ENCODE data around the gene PTGIR. TPM values are rescaled to one million over a fixed set of nuclear protein-coding genes. Genes with fewer than 3 reads are reported as not detected.
A peak's percentile ranks its signal among the peaks of the same experiment; 100 is the strongest.
"Not testable (repeated sequence)": the region's sequence is repeated elsewhere in the genome, so short reads cannot be mapped to it uniquely, and the experiment has no call there.

Gene PTGIR
- total RNA-seq, 1 donor from 2014 or later = 0.20 TPM

DNA sequence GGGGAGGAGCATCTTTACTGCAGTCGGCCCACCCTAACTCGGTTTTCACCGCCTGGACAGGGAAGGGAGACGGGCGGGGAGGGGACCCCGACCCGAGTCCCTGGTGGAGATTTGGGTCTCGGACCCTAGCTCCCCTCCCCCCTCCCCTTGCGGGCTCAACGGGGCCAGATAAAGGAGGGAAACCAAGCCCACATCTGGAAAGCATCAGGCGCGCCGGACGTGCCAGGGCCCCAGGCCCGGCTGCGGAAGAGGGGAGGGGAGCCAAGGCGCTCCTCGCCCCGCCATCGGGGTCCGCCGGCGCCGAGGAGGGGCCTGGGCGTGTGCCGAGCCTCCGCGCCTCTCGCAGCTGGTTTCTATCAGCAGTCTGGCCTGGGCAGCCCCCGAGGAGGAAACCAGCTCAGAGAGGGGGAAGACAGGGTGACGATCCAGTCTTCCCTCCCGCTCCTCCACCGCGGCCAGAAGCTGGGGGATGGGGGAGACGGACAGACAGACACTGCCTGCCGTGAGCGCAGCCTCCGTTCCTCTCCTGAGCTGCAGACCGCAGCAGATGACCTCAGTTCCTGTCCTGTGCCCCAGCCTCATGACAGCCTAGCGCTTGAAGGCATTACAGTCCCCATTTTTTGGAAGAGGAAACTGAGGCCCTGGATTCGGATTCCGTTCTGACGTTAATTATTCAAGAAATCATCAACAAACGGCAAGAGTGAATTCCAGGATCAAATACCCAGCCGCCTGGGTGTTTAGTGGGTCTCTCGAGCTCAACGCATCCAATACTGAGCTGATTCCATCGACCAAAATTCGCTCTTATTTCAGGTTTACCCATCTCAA lies 14.7 kb upstream of the PTGIR start:
- DNase-seq (ENCODE audit: low read depth in 2 of 2) = peak in 1 of 2 donors; percentile 55

DNA sequence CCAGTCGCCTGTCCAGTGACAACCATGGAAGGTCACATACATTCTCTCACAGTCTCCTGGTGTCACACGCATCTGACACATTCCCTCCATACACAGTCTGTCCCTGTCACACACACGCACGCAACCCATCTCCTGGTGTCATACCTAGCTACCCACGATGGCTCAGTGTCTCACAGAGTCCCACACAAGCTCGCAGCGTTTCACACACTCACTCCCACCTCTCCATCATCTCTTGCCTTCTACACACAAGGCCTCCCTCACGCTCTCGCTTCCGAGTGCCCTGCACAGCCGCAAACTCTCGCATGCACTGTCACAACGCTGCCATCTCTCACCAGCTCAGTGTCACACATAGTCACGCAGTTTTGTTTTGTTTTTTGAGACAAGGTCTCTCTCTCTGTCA lies 12.3 kb upstream of the PTGIR start:
- no peak for DNase-seq (ENCODE audit: low read depth in 2 of 2)

DNA sequence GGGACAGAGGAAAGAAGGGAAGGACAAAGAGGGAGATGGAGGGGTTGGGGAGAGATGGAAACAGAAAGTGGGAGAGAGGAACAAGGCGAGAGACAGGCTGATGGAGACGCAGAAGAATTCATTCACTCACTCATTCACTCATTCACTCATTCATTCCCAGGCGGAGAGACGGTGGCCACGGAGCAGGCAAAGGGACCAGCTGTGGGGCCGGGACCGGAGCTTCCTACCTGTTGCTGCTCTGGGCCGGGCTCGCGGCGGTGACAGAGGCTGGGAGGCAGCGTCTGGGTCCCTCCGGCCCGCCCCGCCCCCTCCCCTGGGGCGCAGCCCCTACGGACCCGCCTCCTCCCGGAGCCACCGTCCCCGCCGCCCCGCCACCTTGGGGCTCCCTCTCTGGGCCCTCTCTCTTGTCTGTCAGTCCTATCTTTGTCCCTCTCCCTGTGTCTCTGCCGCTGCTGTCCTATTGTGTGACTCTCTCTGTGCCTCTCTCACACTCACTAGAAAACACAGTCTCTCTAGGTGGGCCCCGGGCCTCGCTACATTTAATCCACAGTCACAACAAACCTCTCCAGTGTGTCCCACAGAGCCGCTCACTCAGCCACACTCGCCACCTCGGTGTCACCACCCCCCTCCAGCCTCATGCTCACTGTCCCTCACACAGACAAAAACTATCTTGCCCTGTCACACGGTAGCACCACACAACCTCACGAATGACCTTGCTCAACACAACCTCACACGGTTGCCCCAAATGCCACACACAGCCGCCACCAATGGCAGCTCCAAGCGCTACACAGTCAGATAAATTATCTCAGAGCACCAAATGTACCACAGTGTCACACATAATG lies 11.3 kb upstream of the PTGIR start, which contains the start of gene GNG8:
TSS of gene GNG8 (minus strand) at position 283 of the 842 bp plus-strand sequence. CDS start 1,520 bp downstream, outside the sequence.
- no peak for DNase-seq (ENCODE audit: low read depth in 2 of 2)

DNA sequence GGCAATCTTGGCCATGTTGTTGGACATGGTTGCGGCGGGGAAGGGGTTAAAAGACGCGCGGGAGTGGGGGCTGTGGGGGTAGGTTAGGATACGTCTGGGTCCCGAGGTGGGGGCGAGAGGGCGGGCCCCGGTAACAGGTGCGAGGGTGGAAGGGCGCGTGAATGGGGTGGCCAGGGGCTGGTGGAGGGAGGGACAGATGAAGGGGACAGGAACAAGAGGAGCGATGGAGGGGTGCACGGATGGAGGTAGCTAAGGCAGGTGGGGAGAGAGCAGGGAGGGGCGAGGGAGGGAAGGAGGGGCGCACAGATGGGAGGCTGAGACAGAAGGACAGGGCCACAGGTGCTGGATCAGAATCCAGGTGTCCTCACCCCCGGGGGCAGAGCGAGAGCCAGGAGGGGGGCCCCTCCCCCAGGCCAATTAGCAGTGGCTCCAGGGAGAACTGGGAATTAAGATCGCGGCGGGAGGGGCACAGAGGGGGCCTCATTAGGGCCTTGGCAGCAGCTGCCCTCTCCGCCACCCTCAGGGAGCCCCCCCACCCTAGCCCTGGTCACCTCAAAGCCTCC lies 9.8 kb upstream of the PTGIR start:
- DNase-seq (ENCODE audit: low read depth in 2 of 2) = no peak

GRCh38 chr19:46634045-46634655 lies 9.3 kb upstream of the PTGIR start:
- peak; percentile 60 to 94 for DNase-seq (ENCODE audit: low read depth in 2 of 2)

DNA sequence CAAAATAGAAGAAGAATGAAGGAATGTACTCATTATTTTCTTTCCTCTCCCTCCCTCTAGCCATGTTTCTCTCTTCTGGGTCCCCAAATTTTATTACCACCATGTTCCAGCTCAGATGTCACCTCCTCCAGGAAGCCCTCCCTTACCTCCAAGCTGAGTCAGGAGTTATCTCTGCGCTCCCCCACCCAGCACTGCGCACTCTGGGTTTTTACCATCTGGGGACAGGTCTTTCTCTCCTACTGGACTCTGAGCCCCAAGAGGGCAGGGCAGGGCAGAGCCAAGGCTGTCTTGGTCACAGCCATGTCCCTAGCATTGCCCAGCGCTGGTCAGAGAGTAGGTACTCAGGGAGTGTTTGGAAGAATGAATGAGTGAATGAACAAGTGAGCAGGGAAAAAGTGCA lies 8.2 kb upstream of the PTGIR start:
- no peak for DNase-seq (ENCODE audit: low read depth in 2 of 2)

GRCh38 chr19:46631481-46631880 lies 6.6 kb upstream of the PTGIR start:
- no peak for DNase-seq (ENCODE audit: low read depth in 2 of 2)

- DNase-seq (ENCODE audit: low read depth in 2 of 2) = no peak
Measured at GRCh38 chr19:46630586-46631205, 5.8 kb upstream of the PTGIR start.

GRCh38 chr19:46629546-46630025 lies 4.7 kb upstream of the PTGIR start:
- DNase-seq (ENCODE audit: low read depth in 2 of 2) = peak in 1 of 2 donors; percentile 53

GRCh38 chr19:46628970-46629369 lies 4.1 kb upstream of the PTGIR start:
- DNase-seq (ENCODE audit: low read depth in 2 of 2) = not testable (repeated sequence)

DNA sequence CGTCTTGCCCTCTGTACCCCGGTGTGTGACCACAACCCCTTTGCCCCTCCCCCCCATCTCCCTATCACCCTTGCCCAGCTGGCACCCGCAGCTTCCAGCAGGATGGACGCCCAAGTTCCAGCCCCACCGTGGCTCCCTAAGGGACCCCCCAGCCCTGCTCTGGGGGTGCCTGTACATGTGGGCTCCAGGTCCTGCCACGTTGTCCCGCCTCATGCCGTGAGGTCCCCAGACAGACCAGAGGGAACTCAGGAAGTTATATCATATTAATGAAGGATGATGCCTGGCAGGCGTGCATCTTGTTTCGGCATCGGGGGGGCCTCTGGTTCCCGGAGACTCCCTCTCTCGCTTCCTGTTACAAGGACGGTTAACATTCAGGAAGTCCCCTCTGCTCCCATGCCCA lies 1.6 kb upstream of the PTGIR start:
- DNase-seq (ENCODE audit: low read depth in 2 of 2) = peak in 1 of 2 donors; percentile 21

DNA sequence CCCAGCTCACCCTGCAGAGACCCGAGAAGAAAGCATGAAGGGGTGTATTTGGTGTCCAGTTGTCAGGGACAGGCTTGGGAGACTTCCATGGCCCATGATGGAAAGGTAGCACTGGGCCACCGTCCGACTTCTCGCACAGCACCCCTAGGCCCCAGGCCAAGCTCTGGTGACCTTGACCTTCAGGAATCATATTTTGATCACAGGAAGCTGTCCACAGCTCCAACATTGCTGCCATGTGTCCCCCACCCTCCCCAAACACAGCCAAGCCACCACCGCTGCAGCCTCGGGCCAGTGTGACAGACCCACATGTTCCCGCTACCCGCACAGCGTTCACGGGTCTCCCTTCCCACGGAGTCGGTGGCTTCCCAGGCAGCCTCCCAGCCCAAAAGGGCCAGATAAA lies 842 bp upstream of the PTGIR start:
- DNase-seq (ENCODE audit: low read depth in 2 of 2) = no peak

DNA sequence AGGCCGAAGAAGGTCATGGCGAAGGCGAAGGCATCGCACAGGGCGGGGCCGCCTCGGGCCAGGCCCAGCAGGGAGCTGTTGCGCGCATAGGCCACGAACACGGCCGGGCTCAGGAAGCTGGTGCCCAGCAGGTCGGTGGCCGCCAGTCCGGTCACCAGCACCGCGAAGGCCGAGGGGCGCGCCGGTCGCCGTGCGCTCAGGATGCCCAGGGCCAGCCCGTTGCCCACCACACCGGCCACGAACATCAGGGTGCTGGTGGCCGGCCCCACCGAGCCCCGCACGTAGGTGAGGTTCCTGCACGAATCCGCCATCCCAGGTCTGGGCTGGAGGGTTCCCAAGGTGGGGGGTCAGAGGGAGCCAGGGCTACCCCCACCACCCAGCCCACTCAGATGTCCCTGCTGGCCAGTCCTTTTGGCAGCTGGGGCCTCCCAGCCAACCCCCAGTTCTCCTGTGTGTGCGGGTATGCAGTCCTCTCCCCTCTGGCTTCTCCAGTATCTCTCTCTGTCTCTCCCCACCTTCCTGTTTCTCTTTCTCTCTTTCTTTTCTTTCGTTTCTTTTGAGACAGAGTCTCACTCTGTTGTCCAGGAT lies 880 bp downstream of the PTGIR start:
- no peak for DNase-seq (ENCODE audit: low read depth in 2 of 2)

DNA sequence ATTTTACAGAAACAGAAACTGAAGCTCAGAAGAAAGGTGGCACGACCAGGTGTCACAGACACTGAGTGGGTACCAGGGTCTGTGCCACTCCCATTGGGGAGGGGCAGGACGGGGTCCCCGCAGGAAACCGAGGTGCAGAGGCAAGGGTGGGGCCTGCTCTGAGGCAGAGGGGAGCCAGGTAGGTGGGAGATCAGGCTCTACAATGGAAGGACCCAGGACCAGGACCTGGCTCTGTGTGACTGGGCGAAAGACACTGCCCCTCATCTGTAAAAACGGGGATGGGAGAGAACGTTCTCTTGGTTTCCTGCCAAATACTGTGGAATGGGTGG lies 2.8 kb downstream of the PTGIR start:
- no peak for DNase-seq (ENCODE audit: low read depth in 2 of 2)

- DNase-seq (ENCODE audit: low read depth in 2 of 2) = no peak
Measured at GRCh38 chr19:46621191-46622117, 3.4 kb downstream of the PTGIR start.

DNA sequence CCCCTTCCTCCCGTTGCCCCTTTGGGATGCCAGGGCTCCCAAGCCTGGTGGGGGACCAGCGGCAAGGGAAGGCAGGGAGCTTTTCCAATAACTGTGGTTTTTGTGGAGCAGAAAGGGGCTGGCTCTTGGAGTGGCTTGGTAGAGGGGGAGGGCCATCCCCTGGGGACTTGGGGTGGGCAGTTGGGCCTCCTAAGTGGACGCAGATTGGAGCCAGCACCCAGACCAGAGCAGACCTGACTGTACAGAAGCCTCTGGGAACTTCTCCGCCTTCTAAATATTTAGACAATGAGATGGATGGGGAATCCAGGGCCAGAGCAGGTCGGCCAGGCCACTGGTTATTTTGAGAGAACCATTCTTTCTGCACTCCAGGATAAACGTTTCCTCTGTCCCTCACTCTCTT lies 4.2 kb downstream of the PTGIR start:
- DNase-seq (ENCODE audit: low read depth in 2 of 2) = no peak

DNA sequence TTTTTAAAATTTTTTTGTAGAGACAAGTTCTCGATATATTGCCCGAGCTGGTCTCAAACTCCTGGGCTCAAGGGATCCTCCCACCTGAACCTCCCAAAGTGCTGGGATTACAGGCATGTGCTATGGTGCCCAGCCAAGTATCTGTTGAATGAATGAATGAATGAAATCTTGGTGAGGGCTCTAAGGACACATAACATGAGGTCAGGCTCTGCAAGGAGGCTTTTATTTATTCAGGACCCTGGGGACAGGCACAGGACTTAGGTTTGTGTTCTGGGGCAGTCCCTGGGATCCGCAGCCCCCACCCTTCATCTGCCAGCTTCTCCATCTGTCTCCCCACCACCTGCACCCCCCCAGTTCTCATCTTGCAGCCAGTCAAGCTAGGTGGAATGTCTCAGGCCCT lies 4.6 kb downstream of the PTGIR start:
- DNase-seq (ENCODE audit: low read depth in 2 of 2) = no peak

DNA sequence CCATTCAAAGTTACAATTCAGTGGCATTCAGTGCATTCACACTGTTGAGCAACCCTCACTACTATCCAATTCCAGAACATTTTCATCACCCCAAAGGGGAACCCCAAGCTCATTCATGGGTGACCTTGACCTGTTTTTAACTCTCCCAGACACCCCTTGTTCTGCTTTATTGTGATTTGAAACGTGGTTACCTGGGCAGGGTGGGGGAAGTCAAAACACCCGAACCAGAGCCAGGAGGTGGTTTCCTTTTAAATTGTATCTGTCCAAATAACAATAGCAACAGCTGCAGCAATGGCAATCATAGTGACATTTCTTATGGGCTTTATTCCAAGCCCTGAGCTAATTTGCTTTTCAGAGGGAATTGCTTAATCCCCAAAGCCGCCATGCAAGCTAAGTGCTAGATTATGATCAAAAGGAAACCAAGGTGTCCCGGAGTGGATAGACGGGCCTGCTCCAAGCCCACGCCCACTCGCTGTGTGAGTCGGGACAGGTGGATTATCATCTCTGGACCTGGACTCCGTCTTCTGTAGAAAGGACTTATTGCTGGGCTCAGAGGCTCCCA lies 6.1 kb downstream of the PTGIR start:
- DNase-seq (ENCODE audit: low read depth in 2 of 2) = peak in 1 of 2 donors; percentile 70

- no peak for DNase-seq (ENCODE audit: low read depth in 2 of 2)
Measured at GRCh38 chr19:46617601-46618000, 7.3 kb downstream of the PTGIR start.

All from lung microvascular endothelial cell (primary cell).